MM.1S (cell line): Measurements from ENCODE around the gene HTN1.
"Not testable (repeated sequence)": the region's sequence is repeated elsewhere in the genome, so short reads cannot be mapped to it uniquely, and the experiment has no call there.

ENCODE experiments used
- DNase-seq: peaks from one replicate; pipeline ENCODE4 v3.0.0-alpha.2; 2015
- H2AFZ ChIP-seq: fragments of 300-600 bp; sonication (generic); 2 replicates; pipeline ENCODE4 v1.6.0; 2016; ENCODE audit warnings: antibody characterized with exemption, low read length
- H3F3A ChIP-seq: fragments of 300-600 bp; sonication (generic); 2 replicates; pipeline ENCODE4 v1.6.1; 2016; ENCODE audit warnings: mild to moderate bottlenecking, antibody characterized with exemption, low read length, moderate library complexity, mixed read lengths; ENCODE audit not compliant: insufficient read depth
- H3K27ac ChIP-seq: fragments of 300-600 bp; sonication (generic); 2 replicates; pipeline ENCODE4 v1.5.1; 2016; ENCODE audit warnings: mild to moderate bottlenecking, low read length
- H3K27me3 ChIP-seq: fragments of 300-600 bp; sonication (generic); replicated peaks from 2 replicates; pipeline ENCODE4 v1.6.0; 2016; ENCODE audit warnings: low read length; ENCODE audit not compliant: insufficient read depth
- H3K36me3 ChIP-seq: fragments of 300-600 bp; sonication (generic); replicated peaks from 2 replicates; pipeline ENCODE4 v1.6.1; 2016; ENCODE audit warnings: mild to moderate bottlenecking, low read length, mixed read lengths; ENCODE audit not compliant: insufficient read depth
- H3K4me1 ChIP-seq: fragments of 300-600 bp; sonication (generic); 2 replicates; pipeline ENCODE4 v1.6.1; 2016; ENCODE audit warnings: low read length, mixed read lengths
- H3K4me2 ChIP-seq: fragments of 300-600 bp; sonication (generic); 2 replicates; pipeline ENCODE4 v1.6.0; 2016; ENCODE audit warnings: low read depth, low read length
- H3K4me3 ChIP-seq: fragments of 300-600 bp; sonication (generic); 2 replicates; pipeline ENCODE4 v1.5.1; 2016; ENCODE audit warnings: low read length, mixed read lengths
- H3K79me2 ChIP-seq: fragments of 300-600 bp; sonication (generic); 2 replicates; pipeline ENCODE4 v1.6.1; 2016; ENCODE audit warnings: mixed run types, low read length, mixed read lengths
- H3K9ac ChIP-seq: fragments of 300-600 bp; sonication (generic); 2 replicates; pipeline ENCODE4 v1.6.1; 2016; ENCODE audit warnings: low read length, mixed read lengths
- H3K9me2 ChIP-seq: fragments of 300-600 bp; sonication (generic); replicated peaks from 2 replicates; pipeline ENCODE4 v1.6.1; 2016; ENCODE audit warnings: mild to moderate bottlenecking, low read length, mixed read lengths; ENCODE audit not compliant: insufficient read depth
- H3K9me3 ChIP-seq: fragments of 300-600 bp; sonication (generic); replicated peaks from 2 replicates; pipeline ENCODE4 v1.6.1; 2016; ENCODE audit warnings: mild to moderate bottlenecking, low read length, mixed read lengths; ENCODE audit not compliant: insufficient read depth
- H4K20me1 ChIP-seq: fragments of 300-600 bp; sonication (generic); 2 replicates; pipeline ENCODE4 v1.6.1; 2016; ENCODE audit warnings: mild to moderate bottlenecking, low read length, moderate library complexity, mixed read lengths; ENCODE audit not compliant: insufficient read depth
- CTCF ChIP-seq: fragments of 300-600 bp; sonication (generic); IDR thresholded peaks from 2 replicates; pipeline ENCODE4 v1.5.1; 2016; ENCODE audit warnings: antibody characterized with exemption, low read length, mixed read lengths
- EZH2 ChIP-seq: fragments of 300-600 bp; sonication (generic); optimal IDR thresholded peaks from 2 replicates; pipeline ENCODE3; 2017; ENCODE audit warnings: low read depth, mild to moderate bottlenecking, antibody characterized with exemption, low read length, mixed read lengths
- EZH2phosphoT487 ChIP-seq: fragments of 300-600 bp; sonication (generic); IDR thresholded peaks from 2 replicates; pipeline ENCODE4 v1.6.1; 2018; ENCODE audit warnings: antibody characterized with exemption, low read length

HTN1 gene

GRCh38 chr4:70023218-70023617 lies 27.0 kb upstream of the HTN1 start:
- H2AFZ ChIP-seq = no peak overlapping the region
- H3F3A ChIP-seq = no peaks in the 10 kb centered on the region
- no peaks in the 10 kb centered on the region for H3K9me2 ChIP-seq
- H3K9me3 ChIP-seq = no peaks in the 10 kb centered on the region
- H3K9ac ChIP-seq = no peak overlapping the region
- no peak overlapping the region for H3K4me2 ChIP-seq
- no peak overlapping the region for H3K27ac ChIP-seq
- H3K4me3 ChIP-seq = no peak overlapping the region
- no peaks in the 10 kb centered on the region for H4K20me1 ChIP-seq
- no peaks in the 10 kb centered on the region for H3K36me3 ChIP-seq
- TF ChIP-seq CTCF (no peak), EZH2phosphoT487 (no peak), EZH2 (no peak)
- no peaks in the 10 kb centered on the region for H3K4me1 ChIP-seq
- no peaks in the 10 kb centered on the region for H3K79me2 ChIP-seq
- no peak for DNase-seq
- no peaks in the 10 kb centered on the region for H3K27me3 ChIP-seq

DNA sequence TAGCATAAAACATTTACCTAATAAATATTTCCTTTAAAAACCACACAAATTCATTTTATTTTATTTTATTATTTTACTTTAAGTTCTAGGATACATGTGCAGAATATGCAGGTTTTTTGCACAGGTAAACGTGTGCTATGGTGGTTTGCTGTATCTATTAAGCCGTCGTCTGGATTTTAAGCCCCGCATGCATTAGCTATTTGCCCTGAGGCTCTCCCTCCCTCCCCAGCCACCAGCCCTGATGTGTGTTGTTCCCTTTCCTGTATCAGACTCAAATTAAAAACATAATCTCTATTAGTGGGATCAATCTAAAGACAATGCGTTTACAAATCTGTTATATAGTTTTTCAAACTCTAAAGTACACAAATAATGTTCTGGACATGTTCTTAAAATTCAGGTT lies 23.2 kb upstream of the HTN1 start:
- H3K27me3 ChIP-seq = no peaks in the 10 kb centered on the region

GRCh38 chr4:70028159-70028558 lies 22.1 kb upstream of the HTN1 start, which contains the start of gene HTN3:
TSS of gene HTN3 (plus strand) at chr4:70028459. CDS start at chr4:70030741, 2,282 bp downstream.
- H3K4me3 ChIP-seq, H3K4me1 ChIP-seq, H3F3A ChIP-seq, H3K9me2 ChIP-seq, H3K27me3 ChIP-seq, H3K27ac ChIP-seq, H3K79me2 ChIP-seq, H3K36me3 ChIP-seq, H4K20me1 ChIP-seq, H3K9me3 ChIP-seq, H3K9ac ChIP-seq, H2AFZ ChIP-seq, DNase-seq, H3K4me2 ChIP-seq: not testable (repeated sequence)

More for the DNA sequence above, 23.2 kb upstream of the HTN1 start:
- no peak overlapping the region for H3K4me3 ChIP-seq
- no peaks in the 10 kb centered on the region for H3K4me1 ChIP-seq
- H3K36me3 ChIP-seq = no peaks in the 10 kb centered on the region
- no peak overlapping the region for H2AFZ ChIP-seq
- no peak for DNase-seq
- no peak overlapping the region for H3K9ac ChIP-seq
- H4K20me1 ChIP-seq = no peaks in the 10 kb centered on the region
- H3K4me2 ChIP-seq = no peak overlapping the region
- no peaks in the 10 kb centered on the region for H3F3A ChIP-seq
- no peaks in the 10 kb centered on the region for H3K9me2 ChIP-seq
- no peak overlapping the region for H3K27ac ChIP-seq
- H3K9me3 ChIP-seq = no peaks in the 10 kb centered on the region
- TF ChIP-seq EZH2phosphoT487 = no peak
- H3K79me2 ChIP-seq = no peaks in the 10 kb centered on the region

GRCh38 chr4:70037559-70037958 lies 12.7 kb upstream of the HTN1 start:
- H3K9me2 ChIP-seq, H3K9me3 ChIP-seq, H4K20me1 ChIP-seq, H3K4me1 ChIP-seq, H2AFZ ChIP-seq, H3F3A ChIP-seq, H3K27me3 ChIP-seq, H3K27ac ChIP-seq, H3K36me3 ChIP-seq, H3K4me3 ChIP-seq, DNase-seq, H3K4me2 ChIP-seq, H3K9ac ChIP-seq, H3K79me2 ChIP-seq: not testable (repeated sequence)

GRCh38 chr4:70039928-70040327 lies 10.3 kb upstream of the HTN1 start:
- not testable (repeated sequence) for H3K4me3 ChIP-seq, H2AFZ ChIP-seq, H3K4me1 ChIP-seq, H3K9me3 ChIP-seq, H3K4me2 ChIP-seq, H3F3A ChIP-seq, DNase-seq, H3K9ac ChIP-seq, H3K36me3 ChIP-seq, H4K20me1 ChIP-seq, H3K79me2 ChIP-seq, H3K27me3 ChIP-seq, H3K27ac ChIP-seq, H3K9me2 ChIP-seq
